Activated CD4-positive, alpha-beta T cell treated with anti-CD3 and anti-CD28 coated beads, Interleukin-2, amount 50 U/mL, for 4 hours (primary cell): ENCODE data around the gene CHCHD4.
A peak's percentile ranks its signal among the peaks of the same experiment; 100 is the strongest.

ENCODE experiments used
- DNase-seq, 2 experiments: peaks; one replicate each; pipeline ENCODE4 v3.0.0-alpha.2; 2020

CHCHD4 gene

GRCh38 chr3:14124615-14125192 is at the start of gene CHCHD4, which contains the start of gene TMEM43:
CHCHD4 (minus strand) TSS chr3:14124870; CDS start chr3:14124676, 194 bp downstream.
TMEM43 (plus strand) TSS chr3:14125052; CDS start chr3:14125194, 142 bp downstream.
- DNase-seq: peak; percentile 98

- no peak for DNase-seq
Measured at GRCh38 chr3:14172496-14172895, 47.8 kb upstream of the CHCHD4 start.

GRCh38 chr3:14170531-14171159 is 46.0 kb upstream of the CHCHD4 start:
- DNase-seq: no peak

- no peak for DNase-seq
Measured at GRCh38 chr3:14169871-14170270, 45.2 kb upstream of the CHCHD4 start.

- no peak for DNase-seq
Measured at GRCh38 chr3:14169435-14169834, 44.8 kb upstream of the CHCHD4 start.

- no peak for DNase-seq
Measured at GRCh38 chr3:14166877-14167603, 42.4 kb upstream of the CHCHD4 start.

- DNase-seq: no peak
Measured at GRCh38 chr3:14162178-14162577, 37.5 kb upstream of the CHCHD4 start.

GRCh38 chr3:14161282-14161681 is 36.6 kb upstream of the CHCHD4 start:
- DNase-seq: no peak

GRCh38 chr3:14159426-14159825 is 34.8 kb upstream of the CHCHD4 start:
- DNase-seq: no peak

GRCh38 chr3:14158370-14158769 is 33.7 kb upstream of the CHCHD4 start:
- no peak for DNase-seq

- no peak for DNase-seq
Measured at GRCh38 chr3:14157951-14158350, 33.3 kb upstream of the CHCHD4 start.

GRCh38 chr3:14156843-14157561 is 32.3 kb upstream of the CHCHD4 start:
- DNase-seq: no peak

- DNase-seq: no peak
Measured at GRCh38 chr3:14156201-14156600, 31.5 kb upstream of the CHCHD4 start.

- DNase-seq: no peak
Measured at GRCh38 chr3:14154895-14155440, 30.3 kb upstream of the CHCHD4 start.

- no peak for DNase-seq
Measured at GRCh38 chr3:14154276-14154675, 29.6 kb upstream of the CHCHD4 start.

- DNase-seq: no peak
Measured at GRCh38 chr3:14153663-14154062, 29.0 kb upstream of the CHCHD4 start.

GRCh38 chr3:14152963-14153355 is 28.3 kb upstream of the CHCHD4 start:
- DNase-seq: no peak

GRCh38 chr3:14152233-14152962 is 27.7 kb upstream of the CHCHD4 start:
- no peak for DNase-seq

GRCh38 chr3:14151471-14152083 is 26.9 kb upstream of the CHCHD4 start:
- DNase-seq: no peak

GRCh38 chr3:14150491-14151230 is 26.0 kb upstream of the CHCHD4 start:
- no peak for DNase-seq

GRCh38 chr3:14150078-14150477 is 25.4 kb upstream of the CHCHD4 start:
- no peak for DNase-seq
